Measurements from ENCODE around the gene CD93. TPM values are rescaled to one million over a fixed set of nuclear protein-coding genes. Genes with fewer than 3 reads are reported as not detected.

Gene CD93
- total and polyA plus RNA-seq, 2 of the 8 experiments (the other 6 are each of a cell fraction or from before 2014, with no cell fraction given) = under 0.01 to 0.07 TPM

DNA sequence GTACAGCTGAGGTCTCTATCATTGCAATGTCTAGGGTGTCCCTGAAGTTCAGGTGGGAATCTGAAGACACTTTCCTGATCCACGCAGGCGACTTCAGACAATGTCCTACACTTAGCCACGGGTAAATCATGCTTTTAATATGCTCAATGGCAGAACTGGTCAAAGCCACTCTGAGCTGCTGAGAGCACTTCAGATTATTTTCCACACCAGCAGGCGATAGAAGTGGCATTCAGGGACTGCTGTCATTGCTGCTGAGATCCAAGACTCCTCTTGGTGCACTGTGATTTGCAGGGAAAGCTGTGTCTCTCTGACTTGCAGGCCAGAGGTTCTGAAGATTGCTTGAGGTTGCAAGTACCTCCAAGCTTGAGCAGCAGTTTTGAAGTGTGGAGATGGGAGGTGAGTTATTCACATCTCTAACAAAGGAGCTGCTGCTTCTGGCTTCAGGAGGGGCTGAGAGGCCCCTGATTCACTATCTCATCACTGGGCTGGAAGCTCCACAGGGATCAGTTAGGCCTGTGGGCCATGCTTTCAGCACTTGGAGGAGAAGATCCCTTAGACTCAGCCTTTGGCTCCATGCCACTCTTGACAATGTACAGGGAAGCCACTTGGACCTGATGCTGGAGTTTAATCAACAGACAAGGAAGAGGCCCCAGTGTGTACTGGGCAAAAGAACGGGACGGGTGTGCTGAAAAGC is 53.9 kb downstream of the CD93 start:
- WGBS, 2 experiments (ENCODE audit: extremely low coverage in 1 of 2, insufficient coverage in 1 of 2, insufficient read length in 1 of 2, insufficient replicate concordance in 2 of 2, low coverage in 1 of 2, low lambda C conversion rate in 2 of 2, missing lambda C conversion rate in 1 of 2) = 88% methylated on average over 6 of the region's 6 CpGs; no CpG with 5 or more reads in 1 of the 2 experiments

More for the DNA sequence above, 53.9 kb downstream of the CD93 start:
- Histone ChIP-seq H3K14ac (ENCODE audit: insufficient read length) (no peak overlapping the region), H2BK20ac (ENCODE audit: low read length) (no peak overlapping the region), H3K56ac (replicated peaks; ENCODE audit: insufficient read length, low read depth, low read length) (no peak overlapping the region), H4K8ac (ENCODE audit: extremely low read depth, insufficient read depth, low read length) (no peak overlapping the region), H2AK5ac (ENCODE audit: low read depth, low read length) (no peak overlapping the region), H2BK5ac (ENCODE audit: low read depth, low read length) (no peak overlapping the region), H3K79me1 (ENCODE audit: low read depth, low read length) (no peaks in the 10 kb centered on the region), H3K27ac (ENCODE audit: low read depth, low read length) (no peak overlapping the region), H2BK120ac (replicated peaks; ENCODE audit: low read depth, low read length) (no peak overlapping the region), H3K4me2 (ENCODE audit: insufficient read depth in 1 of 2, low read depth in 2 of 2, low read length in 2 of 2) (no peak overlapping the region), H3K23me2 (ENCODE audit: low read depth, low read length) (peaks cover 2% of the 10 kb centered on the region; the same call in 1 of the 2 replicates), H3K79me2 (ENCODE audit: control insufficient read depth in 1 of 2, insufficient read depth in 2 of 2, low read length in 2 of 2) (no peaks in the 10 kb centered on the region), H3K4ac (replicated peaks; ENCODE audit: insufficient read length, low read depth, low read length) (no peak overlapping the region), H3K23ac (ENCODE audit: insufficient read length) (no peak overlapping the region), H3K4me3 (ENCODE audit: extremely low read depth in 1 of 4, insufficient read depth in 2 of 4, low read depth in 3 of 4, low read length in 4 of 4) (no peak overlapping the region), H2AFZ (ENCODE audit: low read length) (no peak overlapping the region), H2BK15ac (ENCODE audit: low read length) (no peak overlapping the region), H3K27me3 (replicated peaks in 1 of 4; ENCODE audit: control insufficient read depth in 3 of 4, extremely low read depth in 1 of 4, insufficient read depth in 3 of 4, low read length in 3 of 4) (peaks cover 21 to 45% (median 41%) of the 10 kb centered on the region in 4 experiments), H2BK12ac (ENCODE audit: low read depth, low read length) (no peak overlapping the region), H4K91ac (replicated peaks; ENCODE audit: insufficient read length, low read length) (no peak overlapping the region), H3K9me3 (ENCODE audit: insufficient read depth in 2 of 2, low read depth in 1 of 2, low read length in 1 of 2) (peaks cover 0 to 5% of the 10 kb centered on the region in 2 experiments; a peak in 1 of 4 replicates), H4K20me1 (replicated peaks in 1 of 2; ENCODE audit: control insufficient read depth in 1 of 2, insufficient read depth in 2 of 2, low read length in 2 of 2) (no peaks in the 10 kb centered on the region), H3K36me3 (ENCODE audit: control insufficient read depth in 2 of 4, insufficient read depth in 4 of 4, low read length in 3 of 4) (no peaks in the 10 kb centered on the region; a peak in 1 of 8 replicates), H3K9ac (replicated peaks in 1 of 4; ENCODE audit: extremely low read depth in 1 of 4, low read depth in 3 of 4, low read length in 3 of 4) (no peak overlapping the region), H3K18ac (ENCODE audit: extremely low read depth, low read length) (no peak overlapping the region), H3K4me1 (replicated peaks in 1 of 4; ENCODE audit: control insufficient read depth in 3 of 4, insufficient read depth in 4 of 4, low read length in 3 of 4) (peaks cover 0 to 3% (median 0%) of the 10 kb centered on the region in 4 experiments; a peak in 1 of 7 replicates), H4K5ac (ENCODE audit: insufficient read length, low read depth, low read length) (no peak overlapping the region)
- CTCF ChIA-PET (ENCODE audit: partially characterized antibody) = interaction anchor here (1.6 to 2.8 kb wide), 2 partner anchors 10 to 11 kb away, joined by 5 to 8 read pairs; no protein-coding TSS in a partner anchor
- no peak for DNase-seq (ENCODE audit: low read depth in 1 of 2, low spot score in 2 of 2)
- POLR2A ChIA-PET (ENCODE audit: partially characterized antibody) = no interaction called here
- TF ChIP-seq EP300 (IDR thresholded peaks at IDR 0.05; ENCODE audit: borderline replicate concordance in 1 of 2, low read depth in 2 of 2, low read length in 2 of 2) (no peak), GABPA (IDR thresholded peaks at IDR 0.05; ENCODE audit: borderline replicate concordance, insufficient read depth, low read length) (no peak), SIX5 (IDR thresholded peaks at IDR 0.05; ENCODE audit: low read depth, low read length) (no peak), RXRA (IDR thresholded peaks at IDR 0.05; ENCODE audit: insufficient read depth, low read depth, low read length) (no peak), CBX5 (IDR thresholded peaks at IDR 0.05; ENCODE audit: low read depth, low read length) (no peak), POLR2AphosphoS5 (IDR thresholded peaks at IDR 0.05; ENCODE audit: low read depth, low read length) (no peak), GTF2F1 (IDR thresholded peaks at IDR 0.05; ENCODE audit: borderline replicate concordance, low read depth, low read length) (no peak), RNF2 (IDR thresholded peaks at IDR 0.05; ENCODE audit: borderline replicate concordance, low read depth, low read length, missing control alignments, poor library complexity, severe bottlenecking) (no peak), SP2 (IDR thresholded peaks at IDR 0.05; ENCODE audit: low read length) (no peak), HDAC6 (IDR thresholded peaks at IDR 0.05; ENCODE audit: low read depth, low read length) (no peak), BCL11A (IDR thresholded peaks at IDR 0.05; ENCODE audit: low read depth in 2 of 2, low read length in 2 of 2) (no peak), SP1 (IDR thresholded peaks at IDR 0.05; ENCODE audit: low read depth, low read length) (no peak)
- no peak for FAIRE-seq

Measured in H1 (cell line).